ENCODE measurements around the gene PRR29. TPM values are rescaled to one million over a fixed set of nuclear protein-coding genes. Genes with fewer than 3 reads are reported as not detected.
"Not testable (repeated sequence)": the region's sequence is repeated elsewhere in the genome, so short reads cannot be mapped to it uniquely, and the experiment has no call there.

Gene PRR29
- total RNA-seq, 4 donors from 2014 or later, result 0.20 to 1.3 (median 0.63) TPM; not detected in 1

DNA sequence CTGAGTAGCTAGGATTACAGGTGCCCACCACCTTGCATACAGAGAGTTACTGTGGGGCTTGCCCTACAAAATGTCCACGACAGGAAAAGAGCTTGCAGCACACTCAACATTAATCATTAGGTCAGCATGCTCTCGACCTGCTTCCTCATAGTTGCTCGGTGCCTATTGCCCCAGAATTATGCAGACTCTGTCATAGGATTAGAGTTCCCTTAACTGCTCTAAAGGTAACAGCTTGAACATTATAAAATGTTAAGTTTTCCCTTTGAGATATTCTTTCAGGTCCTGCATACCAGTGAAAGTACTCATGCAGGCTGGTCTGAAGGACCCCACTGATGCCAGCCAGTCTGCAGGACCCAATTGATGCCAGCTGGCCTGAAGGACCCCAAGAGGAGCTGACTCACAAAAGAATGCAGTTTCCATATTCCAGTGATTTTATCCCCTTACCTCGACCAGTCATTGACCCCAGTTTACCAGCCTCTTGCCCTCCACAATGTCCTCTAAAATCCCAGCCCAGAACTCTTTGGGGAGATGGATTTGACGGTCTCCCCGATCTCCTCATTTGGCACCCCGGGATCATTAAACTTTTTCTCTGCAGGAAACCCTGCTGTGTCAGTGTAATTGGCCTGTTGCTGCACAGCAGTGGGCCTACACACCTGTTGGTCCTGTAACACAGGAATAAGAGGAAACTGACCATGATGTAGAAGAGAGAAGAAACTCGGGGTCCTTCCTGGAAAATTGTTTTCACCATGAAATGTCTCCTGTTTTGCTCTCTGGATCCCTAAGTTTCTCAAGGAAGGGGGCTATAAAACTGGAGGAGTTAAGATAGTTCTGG lies 11.6 kb downstream of the PRR29 start:
- H3K27ac ChIP-seq, result peak overlapping the region in 1 of 4 donors; percentile 13
- no peaks in the 10 kb centered on the region for H3K27me3 ChIP-seq
- 55 to 59% methylated on average over 8 of the region's 8 CpGs for WGBS, 2 donors
- peaks cover 0 to 33% (median 11%) of the 10 kb centered on the region in 4 donors for H3K4me1 ChIP-seq
- H3K9me3 ChIP-seq, result no peaks in the 10 kb centered on the region
- TF ChIP-seq EP300 (IDR thresholded peaks at IDR 0.05) (no peak), CTCF (IDR thresholded peaks at IDR 0.05) (no peak), POLR2A (IDR thresholded peaks at IDR 0.05) (no peak)
- no peaks in the 10 kb centered on the region for H3K36me3 ChIP-seq
- DNase-seq (ENCODE audit: low spot score in 2 of 2), result no peak
- no peak overlapping the region for H3K4me3 ChIP-seq

- WGBS, 2 donors, result 93 to 94% methylated on average over 6 of the region's 6 CpGs
- no peak overlapping the region for H3K27ac ChIP-seq
These were observed 17.3 kb downstream of the PRR29 start for GRCh38 chr17:64015447-64015846.

GRCh38 chr17:64016231-64016784 lies 18.2 kb downstream of the PRR29 start:
- no peaks in the 10 kb centered on the region for H3K9me3 ChIP-seq
- no peak for DNase-seq (ENCODE audit: low spot score in 2 of 2)
- H3K27ac ChIP-seq, result peak overlapping the region in 1 of 4 donors; percentile 52
- H3K36me3 ChIP-seq, result no peaks in the 10 kb centered on the region
- H3K4me1 ChIP-seq, result peaks cover 0 to 13% (median 3%) of the 10 kb centered on the region in 4 donors
- no peak overlapping the region for H3K4me3 ChIP-seq
- 55% methylated on average over 5 of the region's 5 CpGs for WGBS, 2 donors
- TF ChIP-seq CTCF (IDR thresholded peaks at IDR 0.05), result no peak
- no peak for TF ChIP-seq EP300 (IDR thresholded peaks at IDR 0.05)
- TF ChIP-seq POLR2A (IDR thresholded peaks at IDR 0.05), result no peak
- H3K27me3 ChIP-seq, result no peaks in the 10 kb centered on the region

More at GRCh38 chr17:64015447-64015846, 17.3 kb downstream of the PRR29 start:
- H3K9me3 ChIP-seq, result no peaks in the 10 kb centered on the region
- H3K4me3 ChIP-seq, result no peak overlapping the region
- peaks cover 0 to 8% (median 3%) of the 10 kb centered on the region in 4 donors for H3K4me1 ChIP-seq
- TF ChIP-seq CTCF (IDR thresholded peaks at IDR 0.05) (no peak), POLR2A (IDR thresholded peaks at IDR 0.05) (no peak), EP300 (IDR thresholded peaks at IDR 0.05) (no peak)
- DNase-seq (ENCODE audit: low spot score in 2 of 2), result no peak
- H3K36me3 ChIP-seq, result no peaks in the 10 kb centered on the region
- H3K27me3 ChIP-seq, result no peaks in the 10 kb centered on the region

GRCh38 chr17:64016974-64017373 lies 18.8 kb downstream of the PRR29 start:
- Histone ChIP-seq H3K27ac (peak overlapping the region in 1 of 4 donors; percentile 52), H3K4me1 (peaks cover 0 to 14% (median 3%) of the 10 kb centered on the region in 4 donors), H3K4me3 (no peak overlapping the region), H3K36me3 (no peaks in the 10 kb centered on the region), H3K27me3 (no peaks in the 10 kb centered on the region), H3K9me3 (no peaks in the 10 kb centered on the region)
- no peak for DNase-seq (ENCODE audit: low spot score in 2 of 2)
- WGBS, 2 donors, result 82 to 85% methylated on average over 3 of the region's 3 CpGs
- TF ChIP-seq POLR2A (IDR thresholded peaks at IDR 0.05) (no peak), CTCF (IDR thresholded peaks at IDR 0.05) (no peak), EP300 (IDR thresholded peaks at IDR 0.05) (no peak)

DNA sequence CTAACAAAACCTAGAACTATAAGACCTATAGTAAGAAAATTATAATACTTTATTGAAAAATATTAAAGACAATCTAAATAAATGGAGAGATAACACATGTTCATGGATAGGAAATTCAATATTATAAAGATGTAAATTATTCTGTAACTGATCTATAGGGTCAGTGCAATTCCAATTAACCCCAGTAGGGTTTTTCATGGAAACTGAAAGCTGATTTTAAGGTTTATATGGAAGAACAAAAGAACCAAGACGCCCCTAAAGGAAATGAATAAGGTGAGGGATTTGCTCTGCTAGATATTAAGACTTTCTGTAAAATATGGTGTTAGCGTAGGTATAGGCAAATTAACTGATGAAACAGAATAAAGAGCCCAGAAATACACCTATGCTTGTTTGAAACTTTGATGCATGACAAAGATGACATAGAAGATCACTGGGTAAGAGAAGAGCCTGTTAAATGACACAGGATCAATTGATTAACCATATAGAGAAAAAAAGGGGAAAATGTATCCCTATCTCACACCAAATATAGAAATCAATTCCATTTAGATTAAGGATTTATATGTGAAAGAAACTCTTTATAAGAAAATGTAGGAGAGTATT lies 19.3 kb downstream of the PRR29 start:
- no peaks in the 10 kb centered on the region for H3K27me3 ChIP-seq
- WGBS, 2 donors, result 82 to 85% methylated on average over 2 of the region's 2 CpGs
- H3K4me3 ChIP-seq, result no peak overlapping the region
- H3K27ac ChIP-seq, result no peak overlapping the region
- DNase-seq (ENCODE audit: low spot score in 2 of 2), result no peak
- no peaks in the 10 kb centered on the region for H3K36me3 ChIP-seq
- H3K9me3 ChIP-seq, result no peaks in the 10 kb centered on the region
- no peak for TF ChIP-seq EP300 (IDR thresholded peaks at IDR 0.05)
- TF ChIP-seq CTCF (IDR thresholded peaks at IDR 0.05), result peak in 1 of 5 experiments; percentile 17
- peaks cover 0 to 14% (median 3%) of the 10 kb centered on the region in 4 donors for H3K4me1 ChIP-seq

- not testable (repeated sequence) for H3K9me3 ChIP-seq; DNase-seq (ENCODE audit: low spot score in 2 of 2); H3K36me3 ChIP-seq; H3K27me3 ChIP-seq
- 74 to 79% methylated on average over 9 of the region's 9 CpGs for WGBS, 2 donors
- Histone ChIP-seq H3K4me1 (peaks cover 0 to 14% (median 3%) of the 10 kb centered on the region in 4 donors), H3K4me3 (peak overlapping the region in 3 of 4 donors; percentile 28 to 47 (median 47)), H3K27ac (peak overlapping the region in 2 of 4 donors; percentile 74 to 88)
These were observed 21.4 kb downstream of the PRR29 start for GRCh38 chr17:64019551-64019961.
